Epithelial cell of proximal tubule (primary cell): ENCODE data around the gene MRPL24. TPM values are rescaled to one million over a fixed set of nuclear protein-coding genes. Genes with fewer than 3 reads are reported as not detected.

Experiments used
- DNase-seq: peaks from one replicate; pipeline ENCODE4 v3.0.0-alpha.2; 2011; ENCODE audit warnings: low read depth
- H3K4me3 ChIP-seq: 2 replicates; pipeline ENCODE4 v1.5.1; 2011; ENCODE audit warnings: low read depth, mild to moderate bottlenecking, low read length
- total RNA-seq: library from RNA; depleted of rRNA; stranded (reverse); fragments of >200 nt; gene quantifications from 2 replicates; pipeline ENCODE4 v1.2.3, GENCODE V29; 2015
- TF ChIP-seq, protein P1 (sequence below): conservative IDR thresholded peaks from 2 replicates; pipeline ENCODE4 v1.5.1; 2012; ENCODE audit warnings: low read depth, mild to moderate bottlenecking, low read length

The MRPL24 gene
- total RNA-seq, 1 donor from 2014 or later = 47.7 TPM

DNA sequence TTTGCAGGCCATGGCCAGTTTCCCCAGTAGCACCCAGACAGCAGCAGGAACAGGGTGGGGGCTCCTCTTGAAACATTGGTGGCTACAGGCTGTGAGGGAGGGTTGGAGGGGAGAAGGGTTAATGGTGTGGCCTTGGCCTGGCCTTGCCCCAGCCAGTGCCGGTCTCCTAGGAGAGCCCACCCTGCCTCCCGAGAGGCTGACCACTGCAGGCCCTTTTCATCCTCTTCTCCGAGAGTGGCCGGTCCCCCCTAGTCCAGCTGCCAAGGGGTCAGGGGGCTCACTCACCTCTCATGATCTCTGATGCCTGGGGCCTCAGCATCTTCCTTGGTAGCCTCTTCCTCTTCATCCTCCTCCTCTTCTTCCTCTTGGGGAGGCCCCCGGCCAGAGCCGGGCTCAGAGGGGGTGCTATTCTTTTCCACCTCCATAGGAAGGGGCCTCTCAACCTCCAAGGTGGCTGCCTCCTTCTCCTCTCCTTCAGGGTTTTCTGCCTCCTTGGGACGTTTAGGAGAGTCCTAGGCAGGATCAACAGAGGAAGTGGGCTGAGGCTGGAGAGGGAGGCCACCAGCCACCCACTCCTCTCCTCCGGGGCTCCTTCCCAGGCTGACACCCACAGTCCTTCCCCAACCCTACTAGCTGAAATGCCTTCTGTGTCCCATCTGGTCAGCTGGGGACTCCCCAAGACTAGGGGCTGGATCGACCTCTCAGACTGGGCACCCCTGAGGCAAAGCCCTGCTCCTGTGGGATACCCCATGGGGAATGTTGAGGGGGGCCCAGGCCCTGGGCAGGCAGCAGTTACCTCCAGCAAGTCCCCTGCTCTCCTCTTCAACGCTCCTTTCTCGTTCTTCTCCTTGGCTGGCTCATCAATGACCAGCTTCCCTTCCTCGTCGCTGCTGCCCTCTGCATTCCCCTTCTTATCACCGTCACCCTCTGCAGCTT lies 2.7 kb upstream of the MRPL24 start:
- DNase-seq = no peak
- H3K4me3 ChIP-seq = no peak overlapping the region
- TF ChIP-seq, protein P1, sequence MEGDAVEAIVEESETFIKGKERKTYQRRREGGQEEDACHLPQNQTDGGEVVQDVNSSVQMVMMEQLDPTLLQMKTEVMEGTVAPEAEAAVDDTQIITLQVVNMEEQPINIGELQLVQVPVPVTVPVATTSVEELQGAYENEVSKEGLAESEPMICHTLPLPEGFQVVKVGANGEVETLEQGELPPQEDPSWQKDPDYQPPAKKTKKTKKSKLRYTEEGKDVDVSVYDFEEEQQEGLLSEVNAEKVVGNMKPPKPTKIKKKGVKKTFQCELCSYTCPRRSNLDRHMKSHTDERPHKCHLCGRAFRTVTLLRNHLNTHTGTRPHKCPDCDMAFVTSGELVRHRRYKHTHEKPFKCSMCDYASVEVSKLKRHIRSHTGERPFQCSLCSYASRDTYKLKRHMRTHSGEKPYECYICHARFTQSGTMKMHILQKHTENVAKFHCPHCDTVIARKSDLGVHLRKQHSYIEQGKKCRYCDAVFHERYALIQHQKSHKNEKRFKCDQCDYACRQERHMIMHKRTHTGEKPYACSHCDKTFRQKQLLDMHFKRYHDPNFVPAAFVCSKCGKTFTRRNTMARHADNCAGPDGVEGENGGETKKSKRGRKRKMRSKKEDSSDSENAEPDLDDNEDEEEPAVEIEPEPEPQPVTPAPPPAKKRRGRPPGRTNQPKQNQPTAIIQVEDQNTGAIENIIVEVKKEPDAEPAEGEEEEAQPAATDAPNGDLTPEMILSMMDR = no peak

DNA sequence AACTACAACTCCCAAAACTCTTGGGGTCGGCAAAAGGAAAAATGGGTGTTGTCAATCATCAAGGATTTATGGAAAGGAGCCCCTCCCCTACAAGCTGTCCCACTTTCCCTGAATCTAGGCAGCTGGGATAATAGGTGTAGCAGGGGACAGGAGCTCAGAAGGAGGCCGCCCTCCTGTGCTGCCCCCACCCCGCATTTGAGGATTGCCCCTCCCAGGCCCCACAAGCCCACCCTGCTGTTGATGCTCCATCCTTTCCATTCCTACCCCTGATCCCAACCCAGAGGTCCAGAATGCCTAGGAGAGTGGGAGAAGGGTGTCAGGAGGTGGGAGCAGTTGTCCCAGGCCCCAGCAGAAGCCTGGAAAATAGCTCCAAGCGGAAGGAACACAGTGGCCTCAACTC lies 1.9 kb upstream of the MRPL24 start:
- DNase-seq = no peak
- no peak overlapping the region for H3K4me3 ChIP-seq
- TF ChIP-seq, protein P1 = no peak

DNA sequence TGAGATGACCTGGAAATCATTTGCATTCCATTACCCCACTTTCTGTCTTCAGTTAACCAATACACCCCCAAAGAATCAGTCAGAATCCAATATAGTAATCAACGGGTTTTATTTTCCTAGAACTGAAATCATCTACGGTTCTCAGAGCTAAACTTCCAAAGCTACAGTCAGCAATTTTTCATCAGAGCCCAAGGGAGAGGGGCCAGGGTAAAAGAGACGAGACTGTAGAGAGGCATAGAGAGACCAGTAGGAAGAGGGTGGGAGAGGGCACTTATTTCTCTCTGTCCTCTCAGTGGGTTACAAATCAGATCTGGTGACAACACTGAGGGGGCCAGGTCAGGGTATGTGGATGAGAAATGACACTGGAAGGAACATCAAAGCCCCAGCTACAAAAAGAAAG lies 1.1 kb upstream of the MRPL24 start:
- no peak for DNase-seq
- no peak overlapping the region for H3K4me3 ChIP-seq
- TF ChIP-seq, protein P1 = no peak

DNA sequence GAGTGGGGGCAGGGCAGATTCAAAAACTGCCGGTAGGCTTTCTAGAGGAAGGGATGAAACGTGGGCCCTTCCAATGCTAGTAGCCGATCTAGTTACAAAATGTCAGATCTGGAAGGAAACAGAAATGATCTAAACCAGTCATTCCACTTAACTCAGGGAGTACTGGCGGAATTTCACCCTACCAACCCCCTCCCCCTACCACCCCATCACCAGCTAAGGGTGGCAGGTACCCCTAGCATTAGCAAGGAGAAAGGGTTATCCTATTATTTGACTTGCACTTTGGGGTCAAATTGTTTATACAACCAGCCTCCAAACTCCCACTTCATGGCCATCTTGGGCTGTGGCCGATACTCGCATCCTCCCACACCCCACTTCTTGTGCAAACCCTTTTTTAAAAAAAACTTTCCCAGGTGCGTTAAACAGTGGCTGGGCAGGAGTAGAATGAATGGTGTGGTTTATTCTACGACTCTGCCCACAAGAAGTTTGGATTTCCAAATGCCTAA lies 644 bp upstream of the MRPL24 start:
- no peak for DNase-seq
- TF ChIP-seq, protein P1 = no peak
- peak overlapping the region; percentile 45 for H3K4me3 ChIP-seq

DNA sequence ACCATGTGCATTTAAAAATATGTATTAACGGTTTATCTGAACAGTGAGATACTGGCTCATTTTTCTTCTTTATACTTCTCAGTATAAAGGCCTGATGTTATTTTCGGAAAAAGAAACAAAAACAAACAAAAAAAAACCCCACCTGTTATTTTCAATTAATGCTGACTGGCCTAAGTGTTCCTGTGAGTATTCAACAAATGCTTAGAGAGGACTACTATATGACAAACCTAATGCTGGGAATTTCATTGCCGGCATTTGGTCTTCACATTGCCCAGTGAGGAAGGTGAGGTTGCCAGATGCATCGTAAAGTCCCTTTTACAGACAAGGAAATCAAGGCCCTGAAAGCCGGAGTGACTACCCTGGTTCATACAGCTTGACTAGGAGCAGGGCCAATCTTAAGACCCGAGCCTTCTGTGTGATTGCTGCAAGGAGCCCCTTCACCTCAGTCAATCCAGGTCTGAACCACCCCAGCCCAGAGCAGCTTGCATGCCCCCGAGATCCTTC lies 599 bp downstream of the MRPL24 start:
- TF ChIP-seq, protein P1 = no peak
- H3K4me3 ChIP-seq = peak overlapping the region; percentile 85
- no peak for DNase-seq

DNA sequence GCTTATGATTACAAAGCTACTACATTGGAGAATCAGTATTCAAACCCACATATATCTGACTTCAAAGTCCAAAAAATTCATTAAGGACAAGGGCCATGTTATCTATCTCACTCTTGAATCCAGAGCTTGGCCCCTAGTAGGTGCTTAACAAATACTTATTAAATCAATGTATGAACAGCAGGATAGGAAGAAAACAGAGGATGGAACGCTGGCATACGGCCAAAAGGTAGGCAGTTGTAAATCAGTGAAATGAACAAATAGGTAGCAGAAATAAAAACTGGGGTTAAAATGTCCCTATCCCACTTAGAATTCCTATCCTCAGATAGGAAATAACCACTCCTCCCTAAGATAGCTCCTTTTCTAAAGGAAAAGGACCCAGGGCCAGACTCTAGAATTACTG lies 2.0 kb downstream of the MRPL24 start:
- TF ChIP-seq, protein P1 = no peak
- no peak overlapping the region for H3K4me3 ChIP-seq
- DNase-seq = no peak
